Ishikawa (cell line): ENCODE data around the gene CARD11.

Experiments
- EP300 ChIP-seq: IDR thresholded peaks from 2 replicates; pipeline ENCODE4 v1.6.1; 2012; ENCODE audit warnings: borderline replicate concordance
- FOXM1 ChIP-seq: IDR thresholded peaks from 2 replicates; pipeline ENCODE4 v1.6.1; 2012; ENCODE audit warnings: low read depth, borderline replicate concordance
- RAD21 ChIP-seq: IDR thresholded peaks from 2 replicates; pipeline ENCODE4 v1.6.1; 2012; ENCODE audit warnings: low read depth
- REST ChIP-seq: IDR thresholded peaks from 2 replicates; pipeline ENCODE4 v1.6.1; 2012; ENCODE audit warnings: low read depth, mild to moderate bottlenecking

GRCh38 chr7:2909471-2910039 is 134.1 kb downstream of the CARD11 start:
- TF ChIP-seq REST (no peak), RAD21 (no peak), FOXM1 (no peak), EP300 (no peak)
